ENCODE results near the gene LYST. TPM values are rescaled to one million over a fixed set of nuclear protein-coding genes. Genes with fewer than 3 reads are reported as not detected.
"Not testable (repeated sequence)": the region's sequence is repeated elsewhere in the genome, so short reads cannot be mapped to it uniquely, and the experiment has no call there.

Gene LYST
- total RNA-seq, 1 experiment from 2014 or later, result 7.0 TPM

GRCh38 chr1:235848251-235848650, 18.5 kb downstream of the LYST start:
- not testable (repeated sequence) for H3K36me3 ChIP-seq, H3K27me3 ChIP-seq, DNase-seq, H3K9me3 ChIP-seq, H3K4me3 ChIP-seq

GRCh38 chr1:235845656-235846107, 21.0 kb downstream of the LYST start:
- H3K9me3 ChIP-seq, DNase-seq, H3K36me3 ChIP-seq: not testable (repeated sequence)

GRCh38 chr1:235844776-235845175, 21.9 kb downstream of the LYST start:
- peaks cover 4% of the 10 kb centered on the region for H3K9me3 ChIP-seq
- H3K36me3 ChIP-seq, result no peaks in the 10 kb centered on the region
- no peak for DNase-seq
- no peak overlapping the region for H3K4me3 ChIP-seq
- H3K27me3 ChIP-seq, result no peaks in the 10 kb centered on the region

More at GRCh38 chr1:235845656-235846107, 21.0 kb downstream of the LYST start:
- not testable (repeated sequence) for H3K4me3 ChIP-seq, H3K27me3 ChIP-seq

GRCh38 chr1:235843461-235843961, 23.2 kb downstream of the LYST start:
- peaks cover 4% of the 10 kb centered on the region for H3K9me3 ChIP-seq
- no peaks in the 10 kb centered on the region for H3K36me3 ChIP-seq
- H3K4me3 ChIP-seq, result no peak overlapping the region
- DNase-seq, result no peak
- H3K27me3 ChIP-seq, result no peaks in the 10 kb centered on the region

DNA sequence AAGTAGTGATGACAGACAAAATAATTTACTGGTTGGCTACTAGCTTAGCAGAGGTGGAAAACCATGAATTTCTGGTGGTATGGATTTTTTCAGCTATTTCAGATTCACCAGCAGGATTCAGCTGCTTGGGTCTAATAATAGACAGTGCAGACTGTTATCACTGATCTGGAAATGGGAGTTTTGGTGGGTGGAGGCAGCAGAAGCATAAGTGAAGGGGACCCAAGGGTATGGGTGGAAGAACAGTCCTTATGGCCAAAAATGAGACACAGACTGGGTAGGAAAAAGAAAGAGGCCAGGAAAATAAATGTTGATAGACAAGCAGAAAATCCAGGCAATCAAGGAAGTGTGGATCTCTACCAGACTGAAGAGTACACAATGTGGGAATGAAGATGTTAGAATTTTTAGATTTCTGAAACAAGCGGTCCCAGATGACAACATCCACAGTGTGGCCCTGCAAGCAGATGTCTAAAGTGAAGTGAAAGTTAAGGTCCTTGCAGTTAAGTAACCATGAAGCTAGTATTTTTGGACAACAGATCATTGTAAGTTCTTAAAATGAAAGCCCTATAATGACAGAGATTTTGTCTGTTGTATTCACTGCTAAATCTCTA, 24.7 kb downstream of the LYST start:
- DNase-seq, result no peak
- H3K4me3 ChIP-seq, result no peak overlapping the region
- no peaks in the 10 kb centered on the region for H3K36me3 ChIP-seq
- H3K27me3 ChIP-seq, result no peaks in the 10 kb centered on the region
- H3K9me3 ChIP-seq, result no peaks in the 10 kb centered on the region; the same call in 1 of the 2 replicates

DNA sequence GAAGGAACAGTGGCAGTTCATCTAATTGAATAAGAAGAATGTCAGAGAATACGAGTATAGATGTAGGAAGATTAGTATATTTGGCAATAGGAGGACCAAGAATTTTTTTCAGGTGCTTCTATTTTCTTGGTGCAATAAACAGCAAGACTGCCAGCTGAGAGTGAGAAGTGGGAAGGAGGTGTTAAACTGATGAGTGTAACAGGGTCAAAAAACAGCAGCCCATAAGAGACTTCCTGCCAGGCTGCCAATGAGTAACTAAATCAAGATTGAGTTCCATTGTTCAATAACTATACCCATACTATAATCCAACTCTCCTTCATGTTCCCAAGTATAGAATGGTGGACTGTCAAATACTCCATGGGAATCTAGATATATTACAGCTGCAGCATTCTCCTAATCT, 28.7 kb downstream of the LYST start:
- DNase-seq, result no peak
- Histone ChIP-seq H3K27me3 (no peaks in the 10 kb centered on the region), H3K36me3 (no peaks in the 10 kb centered on the region), H3K4me3 (no peak overlapping the region), H3K9me3 (no peaks in the 10 kb centered on the region)

DNA sequence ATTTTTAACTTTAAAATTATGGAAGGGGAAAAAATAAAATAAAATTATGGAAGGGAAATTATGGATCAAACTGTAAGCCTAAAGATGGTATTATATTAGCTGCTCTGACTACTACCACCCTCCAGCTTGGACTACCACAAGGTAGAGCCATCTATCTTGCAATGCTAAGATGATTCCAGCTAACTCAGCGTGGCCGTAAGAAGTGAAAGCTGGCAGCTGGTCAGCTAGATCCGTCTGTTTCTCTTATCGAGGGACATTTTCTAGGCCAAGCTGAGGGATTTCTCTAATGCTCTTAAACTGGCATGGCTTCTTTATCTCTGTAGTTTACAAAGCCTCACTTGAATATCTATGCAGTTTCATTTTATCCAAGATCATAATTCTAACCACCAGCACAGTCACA, 31.5 kb downstream of the LYST start:
- no peak for DNase-seq
- no peaks in the 10 kb centered on the region for H3K9me3 ChIP-seq
- H3K4me3 ChIP-seq, result no peak overlapping the region
- no peaks in the 10 kb centered on the region for H3K36me3 ChIP-seq
- no peaks in the 10 kb centered on the region for H3K27me3 ChIP-seq

GRCh38 chr1:235834620-235835019, 32.1 kb downstream of the LYST start:
- no peaks in the 10 kb centered on the region for H3K27me3 ChIP-seq
- H3K9me3 ChIP-seq, result no peaks in the 10 kb centered on the region
- H3K4me3 ChIP-seq, result no peak overlapping the region
- no peaks in the 10 kb centered on the region for H3K36me3 ChIP-seq
- no peak for DNase-seq

- DNase-seq, result no peak
- Histone ChIP-seq H3K27me3 (no peaks in the 10 kb centered on the region), H3K4me3 (no peak overlapping the region), H3K9me3 (no peaks in the 10 kb centered on the region), H3K36me3 (peaks cover 2% of the 10 kb centered on the region; the same call in 1 of the 2 replicates)
Measured at GRCh38 chr1:235832011-235832410, 34.7 kb downstream of the LYST start.

DNA sequence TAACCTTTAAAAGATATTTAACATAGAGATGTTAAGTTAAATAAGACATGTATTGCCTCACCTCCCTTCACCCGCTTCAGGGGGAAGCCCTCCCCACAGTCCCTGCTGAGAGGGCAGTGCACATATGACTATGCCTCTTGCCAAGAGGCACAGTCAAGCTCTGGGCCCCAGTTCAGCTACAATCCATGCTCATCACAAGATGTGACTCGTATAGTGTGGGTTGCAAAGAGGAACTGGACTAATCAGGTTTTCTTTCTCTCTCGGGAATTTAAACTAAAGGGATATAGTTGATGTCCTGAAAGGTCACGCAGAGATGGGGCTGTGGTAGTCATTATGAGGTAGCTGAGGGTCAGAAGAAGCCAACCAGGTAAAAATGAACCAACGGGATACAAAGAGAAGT, 35.6 kb downstream of the LYST start:
- peaks cover 2% of the 10 kb centered on the region; the same call in 1 of the 2 replicates for H3K36me3 ChIP-seq
- no peaks in the 10 kb centered on the region for H3K9me3 ChIP-seq
- no peaks in the 10 kb centered on the region for H3K27me3 ChIP-seq
- H3K4me3 ChIP-seq, result no peak overlapping the region
- peak; percentile 75 for DNase-seq

- H3K4me3 ChIP-seq, result no peak overlapping the region
- H3K27me3 ChIP-seq, result no peaks in the 10 kb centered on the region
- H3K36me3 ChIP-seq, result peaks cover 2% of the 10 kb centered on the region; the same call in 1 of the 2 replicates
- no peak for DNase-seq
- H3K9me3 ChIP-seq, result no peaks in the 10 kb centered on the region
Measured at GRCh38 chr1:235826102-235826854, 40.4 kb downstream of the LYST start.

DNA sequence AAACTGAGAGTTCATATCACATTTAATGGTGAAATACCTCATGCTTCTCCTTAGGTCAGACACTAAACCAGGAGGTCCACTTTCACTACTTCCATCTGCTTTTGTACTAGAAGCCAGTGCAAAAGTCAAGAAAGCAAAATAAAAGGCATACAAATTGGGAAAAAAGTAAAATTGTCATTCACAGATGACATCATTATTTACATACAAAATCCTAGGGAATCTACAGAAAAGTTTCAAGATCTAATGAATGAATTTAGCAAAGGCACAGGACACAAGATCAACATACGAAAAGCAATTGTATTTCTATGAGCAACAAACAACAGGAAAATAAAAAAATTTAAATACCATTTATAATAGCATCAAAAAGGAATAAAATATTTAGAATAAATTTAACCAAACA, 41.5 kb downstream of the LYST start:
- Histone ChIP-seq H3K36me3 (peaks cover 2% of the 10 kb centered on the region; the same call in 1 of the 2 replicates), H3K4me3 (no peak overlapping the region), H3K9me3 (no peaks in the 10 kb centered on the region), H3K27me3 (no peaks in the 10 kb centered on the region)
- no peak for DNase-seq

GRCh38 chr1:235823684-235824083, 43.0 kb downstream of the LYST start:
- no peak for DNase-seq
- peaks cover 2% of the 10 kb centered on the region; the same call in 1 of the 2 replicates for H3K36me3 ChIP-seq
- H3K9me3 ChIP-seq, result no peaks in the 10 kb centered on the region
- H3K4me3 ChIP-seq, result no peak overlapping the region
- H3K27me3 ChIP-seq, result no peaks in the 10 kb centered on the region

- no peaks in the 10 kb centered on the region for H3K9me3 ChIP-seq
- no peaks in the 10 kb centered on the region for H3K27me3 ChIP-seq
- peaks cover 2% of the 10 kb centered on the region; the same call in 1 of the 2 replicates for H3K36me3 ChIP-seq
- DNase-seq, result no peak
- no peak overlapping the region for H3K4me3 ChIP-seq
Measured at GRCh38 chr1:235822685-235823084, 44.0 kb downstream of the LYST start.

DNA sequence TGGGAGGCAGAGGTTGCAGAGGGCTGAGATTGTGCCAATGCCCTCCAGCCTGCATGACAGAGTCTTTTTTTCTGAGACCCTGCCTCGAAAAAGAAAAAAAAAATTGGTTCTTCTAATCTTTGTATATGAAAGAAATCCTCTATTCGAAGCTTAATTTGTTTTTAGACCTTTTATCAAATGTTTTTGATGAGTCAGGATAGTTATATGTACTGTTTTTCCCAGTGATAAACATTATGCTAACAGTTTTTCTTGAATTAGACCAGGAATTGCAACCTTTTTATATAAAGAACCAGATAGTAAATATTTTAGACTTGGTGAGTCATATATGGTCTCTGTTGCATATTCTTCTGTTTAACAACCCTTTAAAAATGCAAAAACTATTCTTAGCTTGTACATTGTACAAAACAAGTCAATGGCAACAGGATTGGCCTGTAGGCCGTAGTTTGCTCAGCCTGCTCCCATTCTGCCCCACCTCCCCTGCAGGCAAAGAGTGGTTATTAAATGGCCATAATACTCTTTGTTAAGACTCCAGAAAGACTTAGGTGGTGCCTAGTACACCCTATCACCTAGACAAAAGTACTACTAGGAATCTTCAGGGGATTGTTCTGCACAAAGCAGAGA, 45.2 kb downstream of the LYST start:
- no peak overlapping the region for H3K4me3 ChIP-seq
- H3K27me3 ChIP-seq, result no peaks in the 10 kb centered on the region
- DNase-seq, result peak; percentile 27
- H3K9me3 ChIP-seq, result no peaks in the 10 kb centered on the region
- no peaks in the 10 kb centered on the region for H3K36me3 ChIP-seq

DNA sequence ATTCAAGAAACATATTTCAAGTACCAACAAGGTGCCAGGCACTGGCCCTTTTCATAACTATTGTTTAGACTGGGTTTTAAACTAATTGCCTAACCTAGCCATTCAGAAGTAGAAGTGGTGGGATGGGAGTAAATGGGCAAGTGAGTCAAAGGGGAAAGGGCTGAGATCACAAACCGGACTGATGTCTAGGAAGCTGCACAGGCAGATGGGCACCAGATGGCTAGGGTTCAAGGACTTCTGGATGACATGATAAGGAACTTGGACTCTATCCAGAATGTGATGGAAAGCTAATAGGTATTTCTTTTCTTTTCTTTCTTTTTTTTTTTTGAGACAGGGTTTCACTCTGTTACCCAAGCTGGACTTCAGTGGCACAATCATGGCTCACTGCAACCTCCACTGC, 46.6 kb downstream of the LYST start:
- Histone ChIP-seq H3K9me3 (no peaks in the 10 kb centered on the region), H3K36me3 (no peaks in the 10 kb centered on the region), H3K4me3 (no peak overlapping the region), H3K27me3 (no peaks in the 10 kb centered on the region)
- DNase-seq, result no peak

- Histone ChIP-seq H3K4me3 (no peak overlapping the region), H3K36me3 (no peaks in the 10 kb centered on the region), H3K9me3 (no peaks in the 10 kb centered on the region), H3K27me3 (no peaks in the 10 kb centered on the region)
- DNase-seq, result no peak
Measured at GRCh38 chr1:235818632-235819136, 48.0 kb downstream of the LYST start.

Data from MG63 (cell line).